Left lung (tissue), 10 donors: ENCODE results near the gene MORN1. TPM values are rescaled to one million over a fixed set of nuclear protein-coding genes. Genes with fewer than 3 reads are reported as not detected.

Source experiments
- ATAC-seq: fragments of 200-7000 bp; cut with Tn5 transposase; one replicate; pipeline ENCODE4 v1.9.1; 2020; ENCODE audit warnings: moderate library complexity
- DNase-seq, 4 donors: peaks; one replicate each; pipeline ENCODE4 v3.0.0-alpha.2; 2013 to 2020
- H3K27ac ChIP-seq, 2 donors: fragments of 200-600 bp; sonication (generic) in 1 of 2; one replicate each; pipeline versions ENCODE4 v1.5.0 to v1.8.0; 2020 to 2021
- H3K27me3 ChIP-seq, 2 donors: fragments of 200-600 bp; sonication (generic) in 1 of 2; one replicate each; pipeline versions ENCODE4 v1.5.0 to v1.8.0; 2020 to 2021
- H3K36me3 ChIP-seq, 2 donors: fragments of 200-600 bp; sonication (generic) in 1 of 2; one replicate each; pipeline versions ENCODE4 v1.5.0 to v1.8.0; 2020 to 2021
- H3K4me1 ChIP-seq, 2 donors: fragments of 200-600 bp; one replicate each; pipeline ENCODE4 v1.8.0; 2021
- H3K4me3 ChIP-seq, 2 donors: fragments of 200-600 bp; sonication (generic) in 1 of 2; one replicate each; pipeline versions ENCODE4 v1.5.0 to v1.8.0; 2020 to 2021; ENCODE audit warnings: mild to moderate bottlenecking in 1 of 2
- H3K9me3 ChIP-seq, 2 donors: fragments of 200-600 bp; sonication (generic) in 1 of 2; one replicate each; pipeline versions ENCODE4 v1.5.0 to v1.8.0; 2020 to 2021
- CTCF ChIP-seq, 2 donors: fragments of 200-600 bp; sonication (generic) in 1 of 2; IDR thresholded peaks; one replicate each; pipeline versions ENCODE4 v1.5.0 to v1.8.0; 2021; ENCODE audit warnings: antibody characterized with exemption in 2 of 2
- intact Hi-C, 2 donors: fragments of 100-400 bp; cut with DNase I; formaldehyde crosslinking; loops; one replicate each; pipeline versions ENCODE4 v1.11.2 to v1.14.2; 2022
- polyA plus RNA-seq, 6 donors: library from polyadenylated mRNA; unstranded; fragments of 120-200 nt; gene quantifications; one replicate each; pipeline ENCODE4 v1.2.1, GENCODE V29; 2013; ENCODE audit not compliant: insufficient read length in 6 of 6
- total RNA-seq, 2 donors: library from RNA; stranded (reverse); fragmentation: NEBNext Ultra II Directional; extraction: Animal tissue kit (Norgen Biotek cat#: 25700); gene quantifications; one replicate each; pipeline ENCODE4 v1.2.1, GENCODE V29; 2021
- donor health status: DM: no; HTN: yes; CAD: no.
- donor health status: DM: no; HTN: no; CAD: no.

The MORN1 gene
- total and polyA plus RNA-seq, 8 donors = 7.5 to 17.8 (median 14.1) TPM

- intact Hi-C loops = no loop called here
- DNase-seq (no peak), ATAC-seq (no peak)
- H3K4me3 ChIP-seq = no peak overlapping the region
- peaks cover 74 to 83% of the 10 kb centered on the region in 2 donors for H3K4me1 ChIP-seq
- TF ChIP-seq CTCF (IDR thresholded peaks at IDR 0.05) = no peak
- H3K27me3 ChIP-seq = no peaks in the 10 kb centered on the region
- no peaks in the 10 kb centered on the region for H3K9me3 ChIP-seq
- peaks cover 0 to 4% of the 10 kb centered on the region in 2 donors for H3K36me3 ChIP-seq
- H3K27ac ChIP-seq = peak overlapping the region; percentile 77 to 83
These were observed 114.4 kb downstream of the MORN1 start for GRCh38 chr1:2276803-2277580.

GRCh38 chr1:2275796-2276536 lies 115.4 kb downstream of the MORN1 start:
- peak; percentile 62 to 80 (median 70) for DNase-seq
- peak; percentile 64 for ATAC-seq
- no peaks in the 10 kb centered on the region for H3K9me3 ChIP-seq
- H3K4me3 ChIP-seq = no peak overlapping the region
- intact Hi-C loops = no loop called here
- peaks cover 84 to 93% of the 10 kb centered on the region in 2 donors for H3K4me1 ChIP-seq
- H3K27ac ChIP-seq = peak overlapping the region; percentile 77 to 83
- peaks cover 0 to 4% of the 10 kb centered on the region in 2 donors for H3K36me3 ChIP-seq
- no peaks in the 10 kb centered on the region for H3K27me3 ChIP-seq
- TF ChIP-seq CTCF (IDR thresholded peaks at IDR 0.05) = no peak

- peak overlapping the region; percentile 77 to 83 for H3K27ac ChIP-seq
- H3K27me3 ChIP-seq = no peaks in the 10 kb centered on the region
- no peak for ATAC-seq
- no peak for TF ChIP-seq CTCF (IDR thresholded peaks at IDR 0.05)
- H3K36me3 ChIP-seq = peaks cover 0 to 4% of the 10 kb centered on the region in 2 donors
- peaks cover 93 to 100% of the 10 kb centered on the region in 2 donors for H3K4me1 ChIP-seq
- H3K4me3 ChIP-seq = no peak overlapping the region
- peak in 1 of 4 donors; percentile 76 for DNase-seq
- no peaks in the 10 kb centered on the region for H3K9me3 ChIP-seq
- intact Hi-C loops = no loop called here
These were observed 116.4 kb downstream of the MORN1 start for GRCh38 chr1:2274929-2275475.

GRCh38 chr1:2274231-2274928 lies 117.0 kb downstream of the MORN1 start:
- DNase-seq (peak in 1 of 4 donors; percentile 72), ATAC-seq (no peak)

More at GRCh38 chr1:2274231-2274928, 117.0 kb downstream of the MORN1 start:
- TF ChIP-seq CTCF (IDR thresholded peaks at IDR 0.05) = no peak
- H3K4me3 ChIP-seq = no peak overlapping the region
- intact Hi-C loops = no loop called here
- H3K4me1 ChIP-seq = peaks cover 89 to 98% of the 10 kb centered on the region in 2 donors
- peak overlapping the region; percentile 77 to 83 for H3K27ac ChIP-seq
- H3K9me3 ChIP-seq = no peaks in the 10 kb centered on the region
- H3K27me3 ChIP-seq = no peaks in the 10 kb centered on the region
- peaks cover 0 to 4% of the 10 kb centered on the region in 2 donors for H3K36me3 ChIP-seq
